Measurements from ENCODE around the gene BYSL. TPM values are rescaled to one million over a fixed set of nuclear protein-coding genes. Genes with fewer than 3 reads are reported as not detected.

BYSL gene
- total and polyA plus RNA-seq, 10 of the 15 experiments (the other 5 are each of a cell fraction or from before 2014, with no cell fraction given), result 12.6 to 51.1 (median 33.0) TPM

DNA sequence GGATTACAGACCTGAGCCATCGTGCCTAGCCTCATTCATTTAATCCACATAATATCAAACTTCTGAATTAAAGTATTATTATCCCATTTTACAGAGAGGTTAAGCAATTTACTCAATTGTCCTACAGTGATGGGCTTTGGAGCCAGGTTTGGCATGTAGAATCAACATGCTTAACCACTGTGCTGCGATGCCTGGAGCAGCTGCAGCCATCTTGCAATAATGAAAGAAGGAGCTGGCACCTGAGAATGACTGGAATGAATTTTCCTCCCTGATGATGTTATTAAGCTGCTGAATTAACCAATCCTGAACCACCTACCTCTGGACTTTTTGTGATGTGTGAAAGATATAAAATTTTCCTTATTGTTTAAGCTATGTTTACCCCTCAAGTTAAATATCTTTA lies 33.4 kb downstream of the BYSL start:
- Histone ChIP-seq H4K20me1 (ENCODE audit: control insufficient read depth, insufficient read depth) (no peaks in the 10 kb centered on the region), H3K36me3 (ENCODE audit: control insufficient read depth in 2 of 2, insufficient read depth in 2 of 2, low read length in 1 of 2) (no peaks in the 10 kb centered on the region), H3K27me3 (replicated peaks in 1 of 2; ENCODE audit: control insufficient read depth in 2 of 2, insufficient read depth in 2 of 2, low read length in 1 of 2) (no peaks in the 10 kb centered on the region), H3K27ac (ENCODE audit: control insufficient read depth, insufficient read depth) (no peak overlapping the region), H3K79me2 (ENCODE audit: control insufficient read depth, insufficient read depth, low read length) (no peaks in the 10 kb centered on the region), H3K9ac (ENCODE audit: control insufficient read depth, insufficient read depth, low read length) (no peak overlapping the region), H3K4me3 (no peak overlapping the region), H3K4me2 (ENCODE audit: control insufficient read depth, insufficient read depth) (no peak overlapping the region), H2AFZ (ENCODE audit: control insufficient read depth, low read depth, low read length) (no peak overlapping the region), H3K4me1 (ENCODE audit: control insufficient read depth, insufficient read depth, low read length) (no peaks in the 10 kb centered on the region), H3K9me3 (replicated peaks; ENCODE audit: control insufficient read depth, insufficient read depth, low read length) (no peaks in the 10 kb centered on the region)
- POLR2A ChIA-PET, result interaction anchor here (0.7 kb wide), 1 partner anchor 57 kb away, joined by 4 read pairs; no protein-coding TSS in a partner anchor
- SMC1A ChIA-PET (ENCODE audit: uncharacterized antibody, unreplicated experiment), result interaction anchor here (1.1 to 1.5 kb wide), 2 partner anchors 11 to 12 kb away, joined by 4 read pairs; no protein-coding TSS in a partner anchor
- DNase-seq (ENCODE audit: low read depth, low spot score) (no peak), ATAC-seq (no peak), FAIRE-seq (no peak)
- intact Hi-C loops (cut with micrococcal nuclease; ENCODE audit: unreplicated experiment) (no loop called here), in situ Hi-C loops (cut with MboI) (no loop called here)
- BruUV-seq (replicated peaks), result no TSS peak
- WGBS (ENCODE audit: insufficient coverage, insufficient replicate concordance, low lambda C conversion rate, missing lambda C conversion rate), result 46% methylated on average over 2 of the region's 2 CpGs
- TF ChIP-seq, protein P1, sequence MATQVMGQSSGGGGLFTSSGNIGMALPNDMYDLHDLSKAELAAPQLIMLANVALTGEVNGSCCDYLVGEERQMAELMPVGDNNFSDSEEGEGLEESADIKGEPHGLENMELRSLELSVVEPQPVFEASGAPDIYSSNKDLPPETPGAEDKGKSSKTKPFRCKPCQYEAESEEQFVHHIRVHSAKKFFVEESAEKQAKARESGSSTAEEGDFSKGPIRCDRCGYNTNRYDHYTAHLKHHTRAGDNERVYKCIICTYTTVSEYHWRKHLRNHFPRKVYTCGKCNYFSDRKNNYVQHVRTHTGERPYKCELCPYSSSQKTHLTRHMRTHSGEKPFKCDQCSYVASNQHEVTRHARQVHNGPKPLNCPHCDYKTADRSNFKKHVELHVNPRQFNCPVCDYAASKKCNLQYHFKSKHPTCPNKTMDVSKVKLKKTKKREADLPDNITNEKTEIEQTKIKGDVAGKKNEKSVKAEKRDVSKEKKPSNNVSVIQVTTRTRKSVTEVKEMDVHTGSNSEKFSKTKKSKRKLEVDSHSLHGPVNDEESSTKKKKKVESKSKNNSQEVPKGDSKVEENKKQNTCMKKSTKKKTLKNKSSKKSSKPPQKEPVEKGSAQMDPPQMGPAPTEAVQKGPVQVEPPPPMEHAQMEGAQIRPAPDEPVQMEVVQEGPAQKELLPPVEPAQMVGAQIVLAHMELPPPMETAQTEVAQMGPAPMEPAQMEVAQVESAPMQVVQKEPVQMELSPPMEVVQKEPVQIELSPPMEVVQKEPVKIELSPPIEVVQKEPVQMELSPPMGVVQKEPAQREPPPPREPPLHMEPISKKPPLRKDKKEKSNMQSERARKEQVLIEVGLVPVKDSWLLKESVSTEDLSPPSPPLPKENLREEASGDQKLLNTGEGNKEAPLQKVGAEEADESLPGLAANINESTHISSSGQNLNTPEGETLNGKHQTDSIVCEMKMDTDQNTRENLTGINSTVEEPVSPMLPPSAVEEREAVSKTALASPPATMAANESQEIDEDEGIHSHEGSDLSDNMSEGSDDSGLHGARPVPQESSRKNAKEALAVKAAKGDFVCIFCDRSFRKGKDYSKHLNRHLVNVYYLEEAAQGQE (IDR thresholded peaks at IDR 0.05; ENCODE audit: low read depth, low read length), result no peak
- no peak for TF ChIP-seq YY1 (IDR thresholded peaks at IDR 0.05; ENCODE audit: low read depth, low read length)
- RAD21 ChIA-PET (ENCODE audit: unreplicated experiment), result interaction anchor here (0.7 kb wide), 1 partner anchor 85 kb away, joined by 3 read pairs; no protein-coding TSS in a partner anchor
- CTCF ChIA-PET, result no interaction called here

DNA sequence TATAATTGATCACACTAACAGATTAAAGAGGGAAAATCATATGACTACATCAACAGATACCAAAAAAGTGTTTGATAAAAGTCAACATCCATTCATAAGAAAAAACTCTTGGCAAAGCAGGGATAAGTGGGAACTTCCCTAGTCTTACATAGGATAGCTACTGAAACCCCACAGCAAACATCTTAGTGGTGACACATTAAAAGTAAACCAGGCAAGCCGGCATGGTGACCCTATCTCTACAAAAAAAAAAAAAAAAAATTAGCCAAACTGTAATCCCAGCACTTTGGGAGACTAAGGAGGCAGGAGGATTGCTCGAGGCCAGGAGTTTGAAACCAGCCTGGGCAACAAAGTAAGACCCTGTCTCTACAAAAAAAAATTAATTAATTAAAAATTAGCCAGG lies 34.1 kb downstream of the BYSL start:
- ChIA-PET RAD21 (ENCODE audit: unreplicated experiment) (no interaction called here), POLR2A (interaction anchor here (0.7 kb wide), 1 partner anchor 58 kb away, joined by 4 read pairs; no protein-coding TSS in a partner anchor), CTCF (interaction anchor here (0.7 kb wide), 1 partner anchor 623 kb away, joined by 3 read pairs; no protein-coding TSS in a partner anchor), SMC1A (ENCODE audit: uncharacterized antibody, unreplicated experiment) (interaction anchor here (0.7 to 1.5 kb wide), 3 partner anchors 12 to 77 kb away, joined by 3 to 4 read pairs (median 4); no protein-coding TSS in a partner anchor)
- intact Hi-C loops (cut with micrococcal nuclease; ENCODE audit: unreplicated experiment), result no loop called here
- H3K4me3 ChIP-seq, result no peak overlapping the region
- H3K27me3 ChIP-seq (replicated peaks in 1 of 2; ENCODE audit: control insufficient read depth in 2 of 2, insufficient read depth in 2 of 2, low read length in 1 of 2), result no peaks in the 10 kb centered on the region
- no TSS peak for BruUV-seq (replicated peaks)
- ATAC-seq (no peak), DNase-seq (ENCODE audit: low read depth, low spot score) (no peak), FAIRE-seq (no peak)
- H4K20me1 ChIP-seq (ENCODE audit: control insufficient read depth, insufficient read depth), result no peaks in the 10 kb centered on the region
- H2AFZ ChIP-seq (ENCODE audit: control insufficient read depth, low read depth, low read length), result no peak overlapping the region
- H3K9ac ChIP-seq (ENCODE audit: control insufficient read depth, insufficient read depth, low read length), result no peak overlapping the region
- H3K4me2 ChIP-seq (ENCODE audit: control insufficient read depth, insufficient read depth), result no peak overlapping the region
- in situ Hi-C loops (cut with MboI), result no loop called here
- H3K79me2 ChIP-seq (ENCODE audit: control insufficient read depth, insufficient read depth, low read length), result no peaks in the 10 kb centered on the region
- no peaks in the 10 kb centered on the region for H3K9me3 ChIP-seq (replicated peaks; ENCODE audit: control insufficient read depth, insufficient read depth, low read length)
- H3K4me1 ChIP-seq (ENCODE audit: control insufficient read depth, insufficient read depth, low read length), result no peaks in the 10 kb centered on the region
- no peak overlapping the region for H3K27ac ChIP-seq (ENCODE audit: control insufficient read depth, insufficient read depth)
- H3K36me3 ChIP-seq (ENCODE audit: control insufficient read depth in 2 of 2, insufficient read depth in 2 of 2, low read length in 1 of 2), result no peaks in the 10 kb centered on the region
- 56% methylated on average over 2 of the region's 2 CpGs for WGBS (ENCODE audit: insufficient coverage, insufficient replicate concordance, low lambda C conversion rate, missing lambda C conversion rate)
- TF ChIP-seq, protein P2, sequence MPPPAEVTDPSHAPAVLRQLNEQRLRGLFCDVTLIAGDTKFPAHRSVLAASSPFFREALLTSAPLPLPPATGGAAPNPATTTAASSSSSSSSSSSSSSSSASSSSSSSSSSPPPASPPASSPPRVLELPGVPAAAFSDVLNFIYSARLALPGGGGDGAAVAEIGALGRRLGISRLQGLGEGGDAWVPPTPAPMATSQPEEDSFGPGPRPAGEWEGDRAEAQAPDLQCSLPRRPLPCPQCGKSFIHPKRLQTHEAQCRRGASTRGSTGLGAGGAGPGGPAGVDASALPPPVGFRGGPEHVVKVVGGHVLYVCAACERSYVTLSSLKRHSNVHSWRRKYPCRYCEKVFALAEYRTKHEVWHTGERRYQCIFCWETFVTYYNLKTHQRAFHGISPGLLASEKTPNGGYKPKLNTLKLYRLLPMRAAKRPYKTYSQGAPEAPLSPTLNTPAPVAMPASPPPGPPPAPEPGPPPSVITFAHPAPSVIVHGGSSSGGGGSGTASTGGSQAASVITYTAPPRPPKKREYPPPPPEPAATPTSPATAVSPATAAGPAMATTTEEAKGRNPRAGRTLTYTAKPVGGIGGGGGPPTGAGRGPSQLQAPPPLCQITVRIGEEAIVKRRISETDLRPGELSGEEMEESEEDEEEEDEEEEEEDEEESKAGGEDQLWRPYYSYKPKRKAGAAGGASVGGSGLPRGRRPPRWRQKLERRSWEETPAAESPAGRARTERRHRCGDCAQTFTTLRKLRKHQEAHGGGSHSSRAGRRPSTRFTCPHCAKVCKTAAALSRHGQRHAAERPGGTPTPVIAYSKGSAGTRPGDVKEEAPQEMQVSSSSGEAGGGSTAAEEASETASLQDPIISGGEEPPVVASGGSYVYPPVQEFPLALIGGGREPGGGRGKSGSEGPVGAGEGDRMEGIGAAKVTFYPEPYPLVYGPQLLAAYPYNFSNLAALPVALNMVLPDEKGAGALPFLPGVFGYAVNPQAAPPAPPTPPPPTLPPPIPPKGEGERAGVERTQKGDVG (CRISPR knock-in tag; IDR thresholded peaks at IDR 0.05), result no peak
- TF ChIP-seq SREBF1 (IDR thresholded peaks at IDR 0.05; ENCODE audit: low read length), result no peak
- TF ChIP-seq RBBP5 (conservative IDR thresholded peaks at IDR 0.05), result no peak
- TF ChIP-seq JUNB (IDR thresholded peaks at IDR 0.05), result no peak
- TF ChIP-seq EP300 (IDR thresholded peaks at IDR 0.05; ENCODE audit: borderline replicate concordance in 1 of 2, control insufficient read depth in 1 of 2, low read depth in 2 of 2, low read length in 2 of 2), result no peak
- no peak for TF ChIP-seq BMI1 (IDR thresholded peaks at IDR 0.05; ENCODE audit: borderline replicate concordance)
- no peak for TF ChIP-seq CEBPB (IDR thresholded peaks at IDR 0.05; ENCODE audit: borderline replicate concordance in 1 of 2, low read depth in 2 of 2, low read length in 2 of 2)

All from GM12878 (cell line).